AG09309 (cell line): Measurements from ENCODE around the gene STAB1.
A peak's percentile ranks its signal among the peaks of the same experiment; 100 is the strongest.

ENCODE experiments used
- DNase-seq: peaks from one replicate; pipeline ENCODE4 v3.0.0-alpha.2; 2010; ENCODE audit warnings: low read depth
- H3K4me3 ChIP-seq: 2 replicates; pipeline ENCODE4 v1.5.1; 2011; ENCODE audit warnings: mild to moderate bottlenecking, low read depth, low read length, moderate library complexity; ENCODE audit not compliant: control insufficient read depth
- CTCF ChIP-seq: IDR thresholded peaks from 2 replicates; pipeline ENCODE4 v1.5.1; 2011; ENCODE audit warnings: mild to moderate bottlenecking, low read depth, low read length, inconsistent platforms; ENCODE audit not compliant: insufficient read depth, control insufficient read depth; ENCODE audit errors: missing control alignments

STAB1 gene

GRCh38 chr3:52468336-52468735 is 26.8 kb upstream of the STAB1 start:
- no peak for DNase-seq
- no peak for TF ChIP-seq CTCF

GRCh38 chr3:52469001-52469400 is 26.1 kb upstream of the STAB1 start:
- TF ChIP-seq CTCF = no peak
- no peak for DNase-seq
- no peak overlapping the region for H3K4me3 ChIP-seq

More at GRCh38 chr3:52468336-52468735, 26.8 kb upstream of the STAB1 start:
- H3K4me3 ChIP-seq = no peak overlapping the region

GRCh38 chr3:52470920-52471319 is 24.2 kb upstream of the STAB1 start:
- H3K4me3 ChIP-seq = no peak overlapping the region
- no peak for TF ChIP-seq CTCF
- no peak for DNase-seq

GRCh38 chr3:52471371-52472238 is 23.5 kb upstream of the STAB1 start:
- no peak overlapping the region for H3K4me3 ChIP-seq
- peak; percentile 65 for TF ChIP-seq CTCF
- no peak for DNase-seq

GRCh38 chr3:52472239-52473000 is 22.7 kb upstream of the STAB1 start:
- TF ChIP-seq CTCF = no peak
- H3K4me3 ChIP-seq = no peak overlapping the region
- DNase-seq = no peak

GRCh38 chr3:52473026-52473425 is 22.1 kb upstream of the STAB1 start:
- H3K4me3 ChIP-seq = no peak overlapping the region
- DNase-seq = no peak
- TF ChIP-seq CTCF = no peak
